ENCODE results near the gene KIF16B. TPM values are rescaled to one million over a fixed set of nuclear protein-coding genes. Genes with fewer than 3 reads are reported as not detected.

KIF16B gene
- total RNA-seq, 1 experiment from 2014 or later, result 12.7 TPM

DNA sequence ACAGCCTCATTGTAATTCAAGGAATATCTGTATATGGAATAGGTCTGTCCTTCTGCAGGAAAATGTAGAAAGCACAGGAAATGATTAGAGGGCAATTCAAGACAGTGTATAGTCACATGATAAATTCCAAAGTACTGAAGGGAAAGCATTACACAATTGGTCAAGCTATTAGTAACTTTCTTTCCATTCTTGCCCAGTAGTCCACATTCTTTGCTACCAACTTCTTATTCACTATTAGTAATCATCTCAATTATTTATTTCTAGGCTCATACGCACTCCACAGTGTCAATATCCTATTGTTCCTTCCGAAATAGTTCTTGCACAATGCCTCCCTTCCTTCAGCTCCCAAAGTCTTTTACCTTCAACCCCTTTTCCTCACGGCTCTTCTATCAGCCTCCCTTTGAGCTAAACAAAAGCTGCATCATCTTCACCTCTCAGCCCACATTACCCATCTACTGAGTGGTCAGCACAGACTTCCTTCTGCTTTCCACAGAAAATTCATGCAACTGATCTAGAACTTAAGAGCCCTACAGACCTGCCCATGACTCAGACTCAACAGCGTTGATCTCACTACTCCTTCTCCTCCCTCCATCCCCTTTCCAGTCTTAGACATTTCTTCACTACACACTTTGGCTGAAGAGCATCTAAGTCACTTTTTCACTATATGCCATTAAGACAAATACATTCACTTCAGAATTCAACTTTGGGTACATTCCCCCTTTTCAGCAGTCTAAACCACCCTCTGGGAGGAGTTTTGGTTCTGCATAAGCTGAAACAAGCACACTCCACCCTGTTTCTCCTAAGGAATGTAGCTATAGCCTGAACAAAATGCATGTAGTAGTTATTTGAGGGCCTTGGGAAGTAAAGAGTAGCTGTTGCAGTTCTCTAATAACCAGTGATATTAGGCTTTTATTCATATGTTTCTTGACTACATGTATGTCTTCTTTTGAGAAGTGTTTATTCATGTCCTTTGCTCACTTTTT is 157.9 kb downstream of the KIF16B start:
- intact Hi-C loops (cut with micrococcal nuclease), result no loop called here
- H3K9me2 ChIP-seq (replicated peaks; ENCODE audit: low read length), result no peaks in the 10 kb centered on the region

GRCh38 chr20:16412906-16413305 is 160.3 kb downstream of the KIF16B start:
- Histone ChIP-seq H3K9me2 (replicated peaks; ENCODE audit: low read length) (no peaks in the 10 kb centered on the region), H3K4me1 (ENCODE audit: insufficient read depth, low read length) (peaks cover 24% of the 10 kb centered on the region), H3K9ac (ENCODE audit: low read length) (no peak overlapping the region), H3F3A (ENCODE audit: low read length, unreplicated experiment) (no peaks in the 10 kb centered on the region), H3K4me2 (ENCODE audit: low read length) (no peak overlapping the region), H4K20me1 (ENCODE audit: low read length) (no peaks in the 10 kb centered on the region), H3K27me3 (ENCODE audit: low read length) (no peaks in the 10 kb centered on the region), H3K27ac (ENCODE audit: low read length) (no peak overlapping the region), H3K4me3 (ENCODE audit: low read length) (no peak overlapping the region), H2AFZ (ENCODE audit: low read length) (no peak overlapping the region), H3K9me3 (ENCODE audit: low read length) (no peaks in the 10 kb centered on the region), H3K36me3 (ENCODE audit: low read depth, low read length) (peaks cover 5% of the 10 kb centered on the region; the same call in 1 of the 2 replicates), H3K79me2 (ENCODE audit: low read length) (no peaks in the 10 kb centered on the region)
- intact Hi-C loops (cut with micrococcal nuclease), result no loop called here
- TF ChIP-seq EZH2 (IDR thresholded peaks at IDR 0.05; ENCODE audit: low read length, unreplicated experiment), result no peak
- no peak for TF ChIP-seq EZH2phosphoT487 (IDR thresholded peaks at IDR 0.05; ENCODE audit: borderline replicate concordance, low read length)
- no peak for TF ChIP-seq CTCF (conservative IDR thresholded peaks at IDR 0.05; ENCODE audit: low read depth, low read length)
- ChIA-PET POLR2A (ENCODE audit: unreplicated experiment) (no interaction called here), CTCF (no interaction called here)
- ATAC-seq (no peak), DNase-seq (no peak)
- BruUV-seq (replicated peaks), result no TSS peak

More for the DNA sequence above, 157.9 kb downstream of the KIF16B start:
- no peaks in the 10 kb centered on the region for H4K20me1 ChIP-seq (ENCODE audit: low read length)
- H3K27ac ChIP-seq (ENCODE audit: low read length), result peak overlapping the region; percentile 29
- H2AFZ ChIP-seq (ENCODE audit: low read length), result no peak overlapping the region
- no peaks in the 10 kb centered on the region for H3K79me2 ChIP-seq (ENCODE audit: low read length)
- no peaks in the 10 kb centered on the region for H3F3A ChIP-seq (ENCODE audit: low read length, unreplicated experiment)
- peaks cover 32% of the 10 kb centered on the region for H3K4me1 ChIP-seq (ENCODE audit: insufficient read depth, low read length)
- DNase-seq, result peak; percentile 64
- H3K9ac ChIP-seq (ENCODE audit: low read length), result no peak overlapping the region
- no TSS peak for BruUV-seq (replicated peaks)
- H3K4me2 ChIP-seq (ENCODE audit: low read length), result no peak overlapping the region
- peaks cover 5% of the 10 kb centered on the region; the same call in 1 of the 2 replicates for H3K36me3 ChIP-seq (ENCODE audit: low read depth, low read length)
- no peaks in the 10 kb centered on the region for H3K9me3 ChIP-seq (ENCODE audit: low read length)
- H3K4me3 ChIP-seq (ENCODE audit: low read length), result no peak overlapping the region
- ChIA-PET POLR2A (ENCODE audit: unreplicated experiment) (no interaction called here), CTCF (no interaction called here)
- H3K27me3 ChIP-seq (ENCODE audit: low read length), result no peaks in the 10 kb centered on the region
- no peak for ATAC-seq
- TF ChIP-seq CTCF (conservative IDR thresholded peaks at IDR 0.05; ENCODE audit: low read depth, low read length) (no peak), EZH2 (IDR thresholded peaks at IDR 0.05; ENCODE audit: low read length, unreplicated experiment) (no peak), EZH2phosphoT487 (IDR thresholded peaks at IDR 0.05; ENCODE audit: borderline replicate concordance, low read length) (no peak)

DNA sequence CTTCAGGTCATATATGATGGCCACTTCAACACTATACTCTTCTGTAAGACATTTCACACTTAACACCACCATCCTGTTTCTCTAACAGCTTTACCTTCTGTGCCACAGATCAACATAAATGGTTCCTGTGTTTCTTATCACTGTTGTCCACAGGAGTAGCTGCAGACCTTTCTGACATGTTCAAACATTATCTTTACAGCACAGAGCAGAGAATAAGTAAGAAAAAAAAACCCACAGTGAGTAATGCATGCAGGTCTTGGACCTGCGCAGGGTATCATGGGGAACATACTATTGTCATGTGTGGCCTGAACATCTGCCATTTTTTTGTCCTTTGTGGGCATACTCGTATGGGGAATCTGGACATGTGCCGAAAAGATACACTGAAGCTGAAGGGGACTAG is 161.9 kb downstream of the KIF16B start:
- no TSS peak for BruUV-seq (replicated peaks)
- H3K27me3 ChIP-seq (ENCODE audit: low read length), result no peaks in the 10 kb centered on the region
- no peaks in the 10 kb centered on the region for H3K79me2 ChIP-seq (ENCODE audit: low read length)
- no peak for DNase-seq
- no peak for ATAC-seq
- POLR2A ChIA-PET (ENCODE audit: unreplicated experiment), result no interaction called here
- H3K9me3 ChIP-seq (ENCODE audit: low read length), result no peaks in the 10 kb centered on the region
- intact Hi-C loops (cut with micrococcal nuclease), result no loop called here
- no peaks in the 10 kb centered on the region for H3K9me2 ChIP-seq (replicated peaks; ENCODE audit: low read length)
- no peak overlapping the region for H3K4me3 ChIP-seq (ENCODE audit: low read length)
- no peak overlapping the region for H3K4me2 ChIP-seq (ENCODE audit: low read length)
- H3K9ac ChIP-seq (ENCODE audit: low read length), result no peak overlapping the region
- no peak overlapping the region for H3K27ac ChIP-seq (ENCODE audit: low read length)
- peaks cover 5% of the 10 kb centered on the region; the same call in 1 of the 2 replicates for H3K36me3 ChIP-seq (ENCODE audit: low read depth, low read length)
- TF ChIP-seq CTCF (conservative IDR thresholded peaks at IDR 0.05; ENCODE audit: low read depth, low read length), result no peak
- no peak for TF ChIP-seq EZH2phosphoT487 (IDR thresholded peaks at IDR 0.05; ENCODE audit: borderline replicate concordance, low read length)
- TF ChIP-seq EZH2 (IDR thresholded peaks at IDR 0.05; ENCODE audit: low read length, unreplicated experiment), result no peak
- H3K4me1 ChIP-seq (ENCODE audit: insufficient read depth, low read length), result peaks cover 30% of the 10 kb centered on the region
- H4K20me1 ChIP-seq (ENCODE audit: low read length), result no peaks in the 10 kb centered on the region
- CTCF ChIA-PET, result interaction anchor here (0.7 kb wide), 1 partner anchor 729 kb away, joined by 3 read pairs; no protein-coding TSS in a partner anchor
- no peak overlapping the region for H2AFZ ChIP-seq (ENCODE audit: low read length)
- H3F3A ChIP-seq (ENCODE audit: low read length, unreplicated experiment), result no peaks in the 10 kb centered on the region

Data from PC-3 (cell line).